ENCODE data around the gene MYBPH.

The MYBPH gene

DNA sequence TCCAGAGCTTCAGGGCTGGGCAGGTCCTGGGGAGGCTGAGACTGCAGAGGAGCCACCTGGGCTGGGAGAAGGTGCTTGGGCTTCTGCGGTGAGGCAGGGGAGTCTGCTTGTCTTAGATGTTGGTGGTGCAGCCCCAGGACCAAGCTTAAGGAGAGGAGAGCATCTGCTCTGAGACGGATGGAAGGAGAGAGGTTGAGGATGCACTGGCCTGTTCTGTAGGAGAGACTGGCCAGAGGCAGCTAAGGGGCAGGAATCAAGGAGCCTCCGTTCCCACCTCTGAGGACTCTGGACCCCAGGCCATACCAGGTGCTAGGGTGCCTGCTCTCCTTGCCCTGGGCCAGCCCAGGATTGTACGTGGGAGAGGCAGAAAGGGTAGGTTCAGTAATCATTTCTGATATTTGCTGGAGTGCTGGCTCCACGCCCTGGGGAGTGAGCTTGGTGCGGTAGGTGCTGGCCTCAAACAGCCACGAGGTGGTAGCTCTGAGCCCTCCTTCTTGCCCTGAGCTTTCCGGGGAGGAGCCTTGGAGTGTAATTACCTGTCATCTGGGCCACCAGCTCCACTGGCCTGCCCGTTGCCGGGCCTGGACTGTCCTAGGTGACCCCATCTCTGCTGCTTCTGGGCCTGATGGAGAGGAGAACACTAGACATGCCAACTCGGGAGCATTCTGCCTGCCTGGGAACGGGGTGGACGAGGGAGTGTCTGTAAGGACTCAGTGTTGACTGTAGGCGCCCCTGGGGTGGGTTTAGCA, 9.3 kb downstream of the MYBPH start:
- peak overlapping the region; percentile 5 for H3K9ac ChIP-seq (ENCODE audit: low read depth, low read length, poor library complexity, severe bottlenecking)
- H3K36me3 ChIP-seq (ENCODE audit: insufficient read depth, low read length): no peaks in the 10 kb centered on the region
- H4K20me1 ChIP-seq (ENCODE audit: insufficient read depth, low read length, poor library complexity, severe bottlenecking): no peaks in the 10 kb centered on the region
- no peak for TF ChIP-seq EZH2phosphoT487 (IDR thresholded peaks at IDR 0.05; ENCODE audit: borderline replicate concordance)
- TF ChIP-seq, protein P1, sequence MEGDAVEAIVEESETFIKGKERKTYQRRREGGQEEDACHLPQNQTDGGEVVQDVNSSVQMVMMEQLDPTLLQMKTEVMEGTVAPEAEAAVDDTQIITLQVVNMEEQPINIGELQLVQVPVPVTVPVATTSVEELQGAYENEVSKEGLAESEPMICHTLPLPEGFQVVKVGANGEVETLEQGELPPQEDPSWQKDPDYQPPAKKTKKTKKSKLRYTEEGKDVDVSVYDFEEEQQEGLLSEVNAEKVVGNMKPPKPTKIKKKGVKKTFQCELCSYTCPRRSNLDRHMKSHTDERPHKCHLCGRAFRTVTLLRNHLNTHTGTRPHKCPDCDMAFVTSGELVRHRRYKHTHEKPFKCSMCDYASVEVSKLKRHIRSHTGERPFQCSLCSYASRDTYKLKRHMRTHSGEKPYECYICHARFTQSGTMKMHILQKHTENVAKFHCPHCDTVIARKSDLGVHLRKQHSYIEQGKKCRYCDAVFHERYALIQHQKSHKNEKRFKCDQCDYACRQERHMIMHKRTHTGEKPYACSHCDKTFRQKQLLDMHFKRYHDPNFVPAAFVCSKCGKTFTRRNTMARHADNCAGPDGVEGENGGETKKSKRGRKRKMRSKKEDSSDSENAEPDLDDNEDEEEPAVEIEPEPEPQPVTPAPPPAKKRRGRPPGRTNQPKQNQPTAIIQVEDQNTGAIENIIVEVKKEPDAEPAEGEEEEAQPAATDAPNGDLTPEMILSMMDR (conservative IDR thresholded peaks at IDR 0.05; ENCODE audit: low read length): peak; percentile 41
- no peak overlapping the region for H2AFZ ChIP-seq (ENCODE audit: low read length)
- no peaks in the 10 kb centered on the region for H3F3A ChIP-seq (ENCODE audit: low read depth)
- no peak overlapping the region for H3K4me3 ChIP-seq (ENCODE audit: low read length, poor library complexity, severe bottlenecking)
- H3K4me1 ChIP-seq (ENCODE audit: insufficient read depth, low read length, poor library complexity, severe bottlenecking): peaks cover 14% of the 10 kb centered on the region
- no peaks in the 10 kb centered on the region for H3K27me3 ChIP-seq (ENCODE audit: insufficient read depth, low read length, poor library complexity, severe bottlenecking)
- no peaks in the 10 kb centered on the region for H3K9me2 ChIP-seq (replicated peaks; ENCODE audit: low read depth, low read length)
- no peaks in the 10 kb centered on the region for H3K9me3 ChIP-seq (ENCODE audit: insufficient read depth, low read depth, low read length)
- H3K4me2 ChIP-seq (ENCODE audit: low read depth, low read length, poor library complexity, severe bottlenecking): peak overlapping the region; percentile 15
- no peaks in the 10 kb centered on the region for H3K79me2 ChIP-seq (ENCODE audit: insufficient read depth, low read length)

DNA sequence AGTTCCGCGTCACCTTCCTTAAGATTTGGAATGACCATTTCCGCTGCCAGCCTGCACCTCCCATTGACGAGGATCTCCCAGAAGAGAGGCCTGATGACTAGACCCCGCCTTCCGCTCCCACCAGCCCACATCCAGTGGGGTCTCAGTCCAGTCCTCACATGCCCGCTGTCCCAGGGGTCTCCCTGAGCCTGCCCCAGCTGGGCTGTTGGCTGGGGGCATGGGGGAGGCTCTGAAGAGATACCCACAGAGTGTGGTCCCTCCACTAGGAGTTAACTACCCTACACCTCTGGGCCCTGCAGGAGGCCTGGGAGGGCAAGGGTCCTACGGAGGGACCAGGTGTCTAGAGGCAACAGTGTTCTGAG, 9.8 kb downstream of the MYBPH start:
- TF ChIP-seq, protein P1 (conservative IDR thresholded peaks at IDR 0.05; ENCODE audit: low read length): no peak
- TF ChIP-seq EZH2phosphoT487 (IDR thresholded peaks at IDR 0.05; ENCODE audit: borderline replicate concordance): no peak
- Histone ChIP-seq H3K27me3 (ENCODE audit: insufficient read depth, low read length, poor library complexity, severe bottlenecking) (no peaks in the 10 kb centered on the region), H3K9ac (ENCODE audit: low read depth, low read length, poor library complexity, severe bottlenecking) (no peak overlapping the region), H3K4me1 (ENCODE audit: insufficient read depth, low read length, poor library complexity, severe bottlenecking) (peaks cover 14% of the 10 kb centered on the region), H4K20me1 (ENCODE audit: insufficient read depth, low read length, poor library complexity, severe bottlenecking) (no peaks in the 10 kb centered on the region), H3K79me2 (ENCODE audit: insufficient read depth, low read length) (no peaks in the 10 kb centered on the region), H3K4me3 (ENCODE audit: low read length, poor library complexity, severe bottlenecking) (no peak overlapping the region), H3K9me3 (ENCODE audit: insufficient read depth, low read depth, low read length) (no peaks in the 10 kb centered on the region), H3K9me2 (replicated peaks; ENCODE audit: low read depth, low read length) (no peaks in the 10 kb centered on the region), H3K36me3 (ENCODE audit: insufficient read depth, low read length) (no peaks in the 10 kb centered on the region), H2AFZ (ENCODE audit: low read length) (no peak overlapping the region), H3F3A (ENCODE audit: low read depth) (no peaks in the 10 kb centered on the region), H3K4me2 (ENCODE audit: low read depth, low read length, poor library complexity, severe bottlenecking) (no peak overlapping the region)

DNA sequence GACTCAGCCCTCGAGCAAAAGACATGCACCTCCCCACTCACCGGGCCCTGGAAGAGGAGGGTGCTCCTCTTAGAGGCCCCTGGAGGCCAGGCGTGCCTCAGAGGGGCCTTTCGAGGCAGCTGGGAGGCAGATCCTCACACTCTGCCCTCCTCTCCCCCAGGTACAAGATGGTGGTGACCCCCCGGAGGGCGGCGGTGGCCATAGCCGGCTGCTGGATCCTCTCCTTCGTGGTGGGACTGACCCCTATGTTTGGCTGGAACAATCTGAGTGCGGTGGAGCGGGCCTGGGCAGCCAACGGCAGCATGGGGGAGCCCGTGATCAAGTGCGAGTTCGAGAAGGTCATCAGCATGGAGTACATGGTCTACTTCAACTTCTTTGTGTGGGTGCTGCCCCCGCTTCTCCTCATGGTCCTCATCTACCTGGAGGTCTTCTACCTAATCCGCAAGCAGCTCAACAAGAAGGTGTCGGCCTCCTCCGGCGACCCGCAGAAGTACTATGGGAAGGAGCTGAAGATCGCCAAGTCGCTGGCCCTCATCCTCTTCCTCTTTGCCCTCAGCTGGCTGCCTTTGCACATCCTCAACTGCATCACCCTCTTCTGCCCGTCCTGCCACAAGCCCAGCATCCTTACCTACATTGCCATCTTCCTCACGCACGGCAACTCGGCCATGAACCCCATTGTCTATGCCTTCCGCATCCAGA, 10.4 kb downstream of the MYBPH start:
- H3K9me2 ChIP-seq (replicated peaks; ENCODE audit: low read depth, low read length): no peaks in the 10 kb centered on the region
- no peaks in the 10 kb centered on the region for H3K36me3 ChIP-seq (ENCODE audit: insufficient read depth, low read length)
- H3K4me2 ChIP-seq (ENCODE audit: low read depth, low read length, poor library complexity, severe bottlenecking): no peak overlapping the region
- H3K27me3 ChIP-seq (ENCODE audit: insufficient read depth, low read length, poor library complexity, severe bottlenecking): no peaks in the 10 kb centered on the region
- no peak for TF ChIP-seq EZH2phosphoT487 (IDR thresholded peaks at IDR 0.05; ENCODE audit: borderline replicate concordance)
- TF ChIP-seq, protein P1 (conservative IDR thresholded peaks at IDR 0.05; ENCODE audit: low read length): no peak
- no peak overlapping the region for H2AFZ ChIP-seq (ENCODE audit: low read length)
- no peaks in the 10 kb centered on the region for H3F3A ChIP-seq (ENCODE audit: low read depth)
- H3K4me1 ChIP-seq (ENCODE audit: insufficient read depth, low read length, poor library complexity, severe bottlenecking): peaks cover 14% of the 10 kb centered on the region
- H4K20me1 ChIP-seq (ENCODE audit: insufficient read depth, low read length, poor library complexity, severe bottlenecking): no peaks in the 10 kb centered on the region
- H3K79me2 ChIP-seq (ENCODE audit: insufficient read depth, low read length): no peaks in the 10 kb centered on the region
- no peak overlapping the region for H3K4me3 ChIP-seq (ENCODE audit: low read length, poor library complexity, severe bottlenecking)
- H3K9me3 ChIP-seq (ENCODE audit: insufficient read depth, low read depth, low read length): no peaks in the 10 kb centered on the region
- H3K9ac ChIP-seq (ENCODE audit: low read depth, low read length, poor library complexity, severe bottlenecking): no peak overlapping the region
